ENCODE measurements around the gene DAZAP1. TPM values are rescaled to one million over a fixed set of nuclear protein-coding genes. Genes with fewer than 3 reads are reported as not detected.

DAZAP1 gene
- 10 to 100 TPM in 1 of 3 donors, 1 to 10 TPM in 2; 4.3 to 10.3 (median 8.0) TPM for polyA plus RNA-seq

DNA sequence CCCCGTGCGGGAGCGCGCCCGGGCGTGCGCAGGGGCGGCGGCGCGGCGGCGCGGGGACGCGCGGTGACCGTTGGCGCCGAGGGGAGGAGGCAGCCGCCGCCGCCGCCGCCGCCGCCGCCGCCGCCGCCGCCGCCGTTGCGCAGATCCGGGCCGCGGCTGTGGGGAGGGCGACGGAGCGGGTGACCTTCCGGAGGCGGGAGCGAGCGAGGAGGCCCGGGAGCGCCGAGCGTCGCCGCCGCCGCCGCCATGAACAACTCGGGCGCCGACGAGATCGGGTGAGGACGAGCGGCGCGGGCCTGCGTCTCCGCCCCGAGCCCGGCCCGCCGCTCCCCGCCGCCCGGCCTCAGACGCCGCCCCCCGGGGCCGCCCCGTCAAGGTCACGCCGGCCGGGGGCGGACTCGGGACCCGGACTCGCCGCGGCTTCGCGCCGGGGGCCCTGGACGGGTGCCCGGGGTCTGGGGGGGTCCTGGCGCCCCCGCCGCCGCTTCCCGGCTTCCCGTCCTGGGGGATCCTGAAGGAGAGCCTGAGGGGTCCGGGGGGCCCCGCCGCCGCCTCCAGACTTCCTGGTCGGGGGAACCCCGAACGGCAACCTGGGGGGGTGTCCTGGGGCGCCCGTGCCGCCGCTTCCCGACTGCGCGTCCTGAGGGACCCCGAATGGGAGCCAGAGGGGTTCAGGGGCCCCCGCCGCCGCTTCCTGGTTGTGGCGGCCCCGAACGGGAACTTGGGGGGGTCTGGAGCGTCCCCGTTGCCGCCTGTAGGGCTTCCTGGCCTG, at the start of gene DAZAP1:
Gene DAZAP1, plus strand, starts transcription at position 59 of the 772 bp plus-strand sequence. Its CDS starts 188 bp downstream, at position 247.
- Mint-ChIP-seq H3K27ac (peak within 1 kb of the TSS; percentile 70 to 98 (median 86)), H3K4me3 (peak within 1 kb of the TSS; percentile 76 to 96 (median 94)), H3K27me3 (ENCODE audit: low read depth in 3 of 3) (peaks cover 11 to 29% (median 13%) of the 10 kb centered on the region in 3 donors), H3K36me3 (peaks cover 0 to 4% (median 0%) of the 10 kb centered on the region in 3 donors), H3K4me1 (peaks cover 54 to 55% of the 10 kb centered on the region in 2 donors), H3K9me3 (no peaks in the 10 kb centered on the region)
- DNase-seq = no peak

DNA sequence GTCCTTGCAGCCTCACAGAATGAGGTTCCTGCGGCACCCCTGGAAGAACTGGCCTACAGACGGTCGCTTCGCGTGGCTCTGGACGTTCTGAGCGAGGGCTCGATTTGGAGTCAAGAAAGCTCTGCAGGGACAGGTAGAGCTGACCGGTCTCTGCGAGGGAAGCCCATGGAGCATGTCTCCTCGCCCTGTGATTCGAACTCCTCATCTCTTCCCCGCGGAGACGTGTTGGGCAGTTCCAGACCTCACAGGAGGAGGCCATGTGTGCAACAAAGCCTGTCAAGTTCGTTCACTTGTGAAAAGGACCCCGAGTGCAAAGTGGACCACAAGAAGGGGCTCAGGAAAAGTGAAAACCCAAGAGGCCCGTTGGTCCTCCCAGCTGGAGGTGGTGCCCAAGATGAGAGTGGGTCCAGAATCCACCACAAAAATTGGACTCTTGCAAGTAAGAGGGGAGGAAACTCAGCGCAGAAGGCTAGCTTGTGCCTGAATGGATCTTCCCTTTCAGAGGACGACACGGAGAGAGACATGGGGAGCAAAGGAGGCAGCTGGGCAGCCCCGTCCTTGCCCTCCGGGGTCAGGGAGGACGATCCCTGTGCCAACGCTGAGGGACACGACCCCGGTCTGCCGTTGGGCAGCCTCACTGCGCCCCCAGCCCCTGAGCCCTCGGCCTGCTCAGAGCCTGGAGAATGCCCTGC, 47.1 kb upstream of the DAZAP1 start:
- Mint-ChIP-seq H3K4me1 (peaks cover 49 to 59% of the 10 kb centered on the region in 2 donors), H3K9me3 (no peaks in the 10 kb centered on the region), H3K27ac (peak overlapping the region in 1 of 6 donors; percentile 17), H3K36me3 (peaks cover 7 to 44% (median 20%) of the 10 kb centered on the region in 3 donors), H3K4me3 (peak overlapping the region in 1 of 5 donors; percentile 38), H3K27me3 (ENCODE audit: low read depth in 3 of 3) (peaks cover 4 to 19% (median 7%) of the 10 kb centered on the region in 3 donors)
- DNase-seq = no peak

DNA sequence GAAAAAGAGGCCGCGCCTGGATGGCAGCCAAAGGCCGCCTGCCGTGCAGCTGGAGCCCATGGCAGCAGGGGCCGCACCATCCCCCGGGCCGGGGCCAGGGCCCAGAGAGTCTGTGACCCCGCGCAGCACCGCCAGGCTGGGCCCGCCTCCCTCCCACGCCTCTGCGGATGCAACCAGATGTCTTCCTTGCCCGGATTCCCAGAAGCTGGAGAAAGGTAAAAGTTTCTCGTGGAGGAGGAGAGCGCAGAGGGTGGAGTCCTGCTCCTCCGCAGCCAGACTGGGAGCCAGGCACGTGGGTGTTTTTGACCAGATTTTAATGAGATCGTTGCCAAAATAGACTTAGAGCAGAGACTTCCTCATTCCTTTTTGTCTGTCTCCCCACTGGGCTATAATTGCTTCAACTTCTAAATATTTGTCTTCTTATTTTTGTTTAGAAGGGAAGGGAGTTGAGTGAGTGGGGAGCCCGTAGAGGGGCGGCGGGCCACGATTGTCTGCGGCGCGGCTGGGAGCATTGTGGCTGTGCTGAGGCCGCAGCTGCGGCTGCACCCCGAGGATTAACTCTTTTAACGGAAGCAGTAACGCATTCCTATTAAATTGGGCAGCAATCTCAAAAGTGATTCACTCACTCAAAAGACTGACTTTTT, 46.4 kb upstream of the DAZAP1 start:
- Mint-ChIP-seq H3K4me1 (peaks cover 43 to 59% of the 10 kb centered on the region in 2 donors), H3K27ac (no peak overlapping the region), H3K27me3 (ENCODE audit: low read depth in 3 of 3) (peaks cover 0 to 12% (median 2%) of the 10 kb centered on the region in 3 donors), H3K36me3 (peaks cover 7 to 44% (median 20%) of the 10 kb centered on the region in 3 donors), H3K4me3 (no peak overlapping the region), H3K9me3 (no peaks in the 10 kb centered on the region)
- DNase-seq = no peak

DNA sequence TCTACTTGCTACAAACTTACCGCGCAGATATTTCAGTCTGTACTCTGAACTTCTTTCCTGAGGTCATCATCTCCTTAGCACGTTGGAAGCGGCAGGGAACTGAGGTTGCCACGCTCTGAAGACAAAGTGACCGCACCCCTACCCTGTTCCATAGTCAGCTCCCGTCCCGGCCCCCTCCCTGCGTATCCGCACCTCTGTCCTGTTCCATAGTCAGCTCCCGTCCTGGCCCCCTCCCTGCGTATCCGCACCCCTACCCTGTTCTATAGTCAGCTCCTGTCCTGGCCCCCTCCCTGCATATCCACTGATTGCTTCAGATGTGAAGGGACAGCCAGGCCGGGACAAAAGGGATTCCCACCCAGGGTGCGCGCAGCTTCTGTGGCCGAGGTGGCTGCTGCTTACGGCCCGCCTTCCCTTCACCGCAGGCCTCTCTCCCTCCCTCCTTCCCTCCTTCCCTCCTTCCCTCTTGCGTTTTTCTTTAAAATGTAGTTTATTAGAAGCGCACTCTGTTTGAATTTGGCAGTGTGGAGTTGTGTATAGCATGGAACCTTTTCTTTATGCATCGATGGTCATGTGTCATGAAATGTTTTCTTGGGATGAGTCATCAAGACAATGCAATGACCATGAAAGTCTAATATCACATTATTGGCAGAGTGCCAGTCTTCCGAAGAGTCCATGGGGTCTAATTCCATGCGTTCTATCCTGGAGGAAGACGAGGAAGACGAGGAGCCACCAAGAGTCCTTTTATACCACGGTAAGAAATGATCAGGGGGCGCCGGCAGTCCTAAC, 45.6 kb upstream of the DAZAP1 start:
- Mint-ChIP-seq H3K4me1 (peaks cover 47 to 62% of the 10 kb centered on the region in 2 donors), H3K4me3 (peak overlapping the region in 3 of 5 donors; percentile 3 to 24 (median 17)), H3K27ac (peak overlapping the region in 1 of 6 donors; percentile 12), H3K9me3 (no peaks in the 10 kb centered on the region), H3K36me3 (peaks cover 7 to 44% (median 20%) of the 10 kb centered on the region in 3 donors), H3K27me3 (ENCODE audit: low read depth in 3 of 3) (peaks cover 0 to 10% (median 2%) of the 10 kb centered on the region in 3 donors)
- no peak for DNase-seq

DNA sequence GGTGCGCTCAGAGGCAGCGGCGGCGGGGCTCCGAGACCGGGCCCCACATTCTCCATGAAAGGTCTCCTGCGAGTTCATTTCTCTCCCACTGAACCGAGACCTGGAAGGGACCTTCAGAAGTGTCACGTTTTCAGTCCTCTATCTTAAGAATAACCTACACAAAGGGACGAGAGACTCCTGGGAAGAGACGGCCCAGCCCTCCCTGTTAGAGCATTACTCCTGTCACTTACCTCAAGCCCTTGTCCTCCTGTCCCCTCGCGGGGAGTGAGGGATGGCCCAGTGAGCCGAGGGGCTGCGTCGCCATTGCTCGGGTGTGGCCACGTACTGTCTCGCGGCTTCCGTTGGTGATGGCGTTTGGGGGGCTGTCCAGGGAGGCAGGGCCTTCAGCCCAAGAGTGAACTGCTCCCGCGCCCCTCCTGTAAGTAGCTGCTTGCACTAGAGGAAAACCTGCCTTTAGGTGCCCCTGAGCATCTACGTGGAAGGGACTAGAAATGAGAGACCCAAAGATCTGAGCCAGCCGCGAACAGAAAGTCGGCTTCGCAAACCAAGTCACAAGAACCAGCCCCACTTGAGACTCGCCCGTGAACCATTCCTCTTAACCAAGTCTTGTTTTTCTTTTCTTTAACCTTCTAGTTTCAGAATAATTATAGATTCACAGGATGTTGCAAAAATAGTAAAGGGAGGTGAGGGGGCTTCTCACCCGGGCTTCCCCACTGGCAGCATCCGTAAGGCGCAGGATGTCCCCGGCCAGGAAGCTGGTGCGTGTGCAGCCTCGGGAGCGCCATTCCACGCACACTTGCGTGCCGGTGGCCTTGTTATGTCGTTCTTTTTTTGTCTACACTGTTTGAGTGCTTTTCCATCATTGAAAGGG, 44.8 kb upstream of the DAZAP1 start:
- Mint-ChIP-seq H3K4me1 (peaks cover 50 to 63% of the 10 kb centered on the region in 2 donors), H3K36me3 (peaks cover 7 to 37% (median 17%) of the 10 kb centered on the region in 3 donors), H3K27me3 (ENCODE audit: low read depth in 3 of 3) (peaks cover 0 to 13% (median 2%) of the 10 kb centered on the region in 3 donors), H3K27ac (peak overlapping the region; percentile 89 to 96 (median 92)), H3K4me3 (peak overlapping the region; percentile 78 to 88 (median 86)), H3K9me3 (no peaks in the 10 kb centered on the region)
- no peak for DNase-seq

DNA sequence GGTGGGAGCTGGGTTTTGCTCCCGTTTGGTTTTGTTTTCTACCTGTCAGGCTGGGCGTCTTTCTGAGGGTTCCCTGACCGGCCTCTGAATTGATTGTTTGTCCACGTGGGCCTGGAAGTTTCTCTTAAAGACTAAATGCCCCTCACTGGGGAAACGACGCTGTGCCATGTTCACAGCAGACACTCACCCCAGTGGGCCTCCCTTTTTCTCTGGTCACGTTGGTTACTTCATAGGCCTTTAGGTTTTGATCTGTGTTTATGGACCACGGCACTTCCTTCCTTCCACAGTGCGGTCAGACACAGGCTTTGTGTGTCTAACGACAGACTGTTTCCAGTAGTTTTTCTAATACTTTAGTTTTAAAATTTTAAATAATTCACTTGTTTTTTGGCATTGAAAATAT, 43.8 kb upstream of the DAZAP1 start:
- Mint-ChIP-seq H3K9me3 (no peaks in the 10 kb centered on the region), H3K4me3 (peak overlapping the region; percentile 78 to 88 (median 86)), H3K4me1 (peaks cover 48 to 63% of the 10 kb centered on the region in 2 donors), H3K36me3 (peaks cover under 1 to 27% (median 13%) of the 10 kb centered on the region in 3 donors), H3K27ac (peak overlapping the region; percentile 89 to 96 (median 92)), H3K27me3 (ENCODE audit: low read depth in 3 of 3) (peaks cover 0 to 13% (median 2%) of the 10 kb centered on the region in 3 donors)
- DNase-seq = peak; percentile 64 to 70 (median 69)

DNA sequence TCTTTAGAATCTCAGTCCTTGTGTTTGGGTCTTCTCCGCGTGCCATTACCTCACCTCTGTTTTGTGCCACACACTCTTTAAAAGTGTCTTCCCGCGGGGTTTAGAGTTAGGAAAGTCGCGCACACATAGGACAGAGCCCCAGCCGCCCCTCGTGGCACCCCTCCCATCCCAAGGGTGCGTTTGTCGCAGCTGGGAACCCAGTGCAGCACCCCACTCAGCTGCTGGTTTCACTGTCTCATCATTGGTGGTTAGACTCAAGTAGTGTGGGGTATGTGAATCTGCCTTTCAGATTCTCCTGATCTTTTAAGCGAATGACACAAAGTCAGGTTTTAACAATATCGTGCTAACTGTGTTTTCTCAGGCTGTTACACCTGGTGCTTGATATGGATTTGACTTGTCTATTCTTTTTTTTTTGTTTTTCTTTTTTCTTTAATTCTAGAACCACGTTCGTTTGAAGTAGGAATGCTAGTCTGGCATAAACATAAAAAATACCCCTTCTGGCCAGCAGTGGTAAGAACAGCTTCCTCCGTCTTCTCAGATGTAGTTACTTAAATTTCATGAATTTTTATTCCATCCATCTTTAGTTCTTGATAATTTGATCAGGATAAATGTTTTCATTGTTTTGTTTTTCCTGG, 43.2 kb upstream of the DAZAP1 start:
- peaks cover 0 to 21% (median 11%) of the 10 kb centered on the region in 3 donors for H3K36me3 Mint-ChIP-seq
- peak overlapping the region; percentile 78 to 88 (median 86) for H3K4me3 Mint-ChIP-seq
- peak overlapping the region; percentile 89 to 96 (median 92) for H3K27ac Mint-ChIP-seq
- H3K27me3 Mint-ChIP-seq (ENCODE audit: low read depth in 3 of 3) = peaks cover 0 to 13% (median 2%) of the 10 kb centered on the region in 3 donors
- peak; percentile 35 to 59 (median 35) for DNase-seq
- H3K4me1 Mint-ChIP-seq = peaks cover 48 to 60% of the 10 kb centered on the region in 2 donors
- H3K9me3 Mint-ChIP-seq = no peaks in the 10 kb centered on the region

DNA sequence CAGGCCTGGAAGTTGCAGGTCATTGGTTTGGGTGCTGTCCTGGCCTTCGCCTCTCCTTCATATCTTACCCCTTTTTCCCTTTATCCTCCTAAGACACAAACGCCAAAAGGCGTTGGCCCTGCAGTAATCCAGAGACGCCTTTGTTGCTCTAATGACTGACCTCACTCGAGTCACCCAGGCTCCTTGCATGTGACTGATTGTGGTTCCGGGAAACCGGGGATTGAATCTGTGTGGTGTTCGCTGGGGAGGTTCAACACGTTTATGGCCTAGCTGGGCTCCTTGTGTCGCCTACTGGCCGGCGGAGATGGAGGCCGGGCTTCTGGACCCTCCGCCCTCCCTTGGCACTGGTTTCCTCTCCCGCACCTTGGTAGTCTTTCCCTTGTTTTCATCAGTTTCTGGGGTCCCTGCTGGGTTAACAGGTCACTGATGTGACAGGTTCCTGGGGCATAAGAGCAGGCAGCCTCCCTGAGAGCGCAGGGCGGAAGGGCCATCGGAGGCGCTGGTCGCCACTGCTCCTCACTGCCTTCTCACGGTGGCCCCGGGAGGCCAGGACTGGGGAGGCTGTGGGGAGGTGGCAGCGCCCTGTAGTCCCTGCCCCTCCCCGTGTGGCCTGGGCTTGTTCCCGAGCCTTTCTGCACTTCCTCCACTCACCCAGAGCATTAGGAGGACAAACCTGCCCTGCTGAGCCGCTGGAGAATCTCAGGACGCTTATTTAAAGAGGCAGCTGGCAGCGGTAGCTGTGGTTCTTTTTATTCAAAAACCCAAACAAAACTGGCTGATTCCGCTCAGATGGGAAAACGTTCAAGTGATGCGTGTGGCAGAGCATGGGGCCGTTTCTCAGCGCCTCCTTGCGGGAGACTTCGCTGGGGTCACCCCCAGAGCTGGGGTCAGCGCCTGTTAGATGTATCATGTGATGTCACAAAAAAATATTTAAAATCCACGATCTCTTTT, 41.8 kb upstream of the DAZAP1 start:
- H3K36me3 Mint-ChIP-seq = peaks cover 0 to 14% (median 10%) of the 10 kb centered on the region in 3 donors
- no peak for DNase-seq
- no peaks in the 10 kb centered on the region for H3K9me3 Mint-ChIP-seq
- H3K4me1 Mint-ChIP-seq = peaks cover 48 to 56% of the 10 kb centered on the region in 2 donors
- H3K4me3 Mint-ChIP-seq = peak overlapping the region in 3 of 5 donors; percentile 13 to 46 (median 32)
- H3K27me3 Mint-ChIP-seq (ENCODE audit: low read depth in 3 of 3) = peaks cover 0 to 13% (median 2%) of the 10 kb centered on the region in 3 donors
- H3K27ac Mint-ChIP-seq = peak overlapping the region; percentile 14 to 96 (median 86)

DNA sequence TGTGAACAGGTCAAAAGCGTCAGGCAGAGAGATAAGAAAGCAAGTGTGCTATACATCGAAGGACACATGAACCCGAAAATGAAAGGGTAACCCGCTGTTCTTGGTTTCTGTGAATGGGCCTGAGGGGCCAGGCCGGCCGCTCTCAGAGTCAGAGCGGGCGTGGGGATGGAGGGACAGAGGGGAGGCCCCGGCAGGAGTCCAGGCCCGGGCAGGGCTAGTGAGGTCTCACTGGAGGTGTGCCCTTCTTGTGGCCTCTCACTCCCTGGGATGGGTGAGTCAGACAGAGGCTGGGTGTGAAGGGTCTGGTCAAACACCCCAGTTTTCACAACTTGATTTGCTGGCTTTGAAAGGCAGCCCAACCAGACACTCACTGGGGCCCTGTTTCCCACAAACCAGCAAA, 41.1 kb upstream of the DAZAP1 start:
- Mint-ChIP-seq H3K9me3 (no peaks in the 10 kb centered on the region), H3K36me3 (peaks cover 0 to 13% (median 10%) of the 10 kb centered on the region in 3 donors), H3K27ac (peak overlapping the region in 1 of 6 donors; percentile 34), H3K4me1 (peaks cover 48 to 56% of the 10 kb centered on the region in 2 donors), H3K4me3 (peak overlapping the region in 1 of 5 donors; percentile 34), H3K27me3 (ENCODE audit: low read depth in 3 of 3) (peaks cover 0 to 13% (median 0%) of the 10 kb centered on the region in 3 donors)
- peak in 1 of 3 donors; percentile 24 for DNase-seq

DNA sequence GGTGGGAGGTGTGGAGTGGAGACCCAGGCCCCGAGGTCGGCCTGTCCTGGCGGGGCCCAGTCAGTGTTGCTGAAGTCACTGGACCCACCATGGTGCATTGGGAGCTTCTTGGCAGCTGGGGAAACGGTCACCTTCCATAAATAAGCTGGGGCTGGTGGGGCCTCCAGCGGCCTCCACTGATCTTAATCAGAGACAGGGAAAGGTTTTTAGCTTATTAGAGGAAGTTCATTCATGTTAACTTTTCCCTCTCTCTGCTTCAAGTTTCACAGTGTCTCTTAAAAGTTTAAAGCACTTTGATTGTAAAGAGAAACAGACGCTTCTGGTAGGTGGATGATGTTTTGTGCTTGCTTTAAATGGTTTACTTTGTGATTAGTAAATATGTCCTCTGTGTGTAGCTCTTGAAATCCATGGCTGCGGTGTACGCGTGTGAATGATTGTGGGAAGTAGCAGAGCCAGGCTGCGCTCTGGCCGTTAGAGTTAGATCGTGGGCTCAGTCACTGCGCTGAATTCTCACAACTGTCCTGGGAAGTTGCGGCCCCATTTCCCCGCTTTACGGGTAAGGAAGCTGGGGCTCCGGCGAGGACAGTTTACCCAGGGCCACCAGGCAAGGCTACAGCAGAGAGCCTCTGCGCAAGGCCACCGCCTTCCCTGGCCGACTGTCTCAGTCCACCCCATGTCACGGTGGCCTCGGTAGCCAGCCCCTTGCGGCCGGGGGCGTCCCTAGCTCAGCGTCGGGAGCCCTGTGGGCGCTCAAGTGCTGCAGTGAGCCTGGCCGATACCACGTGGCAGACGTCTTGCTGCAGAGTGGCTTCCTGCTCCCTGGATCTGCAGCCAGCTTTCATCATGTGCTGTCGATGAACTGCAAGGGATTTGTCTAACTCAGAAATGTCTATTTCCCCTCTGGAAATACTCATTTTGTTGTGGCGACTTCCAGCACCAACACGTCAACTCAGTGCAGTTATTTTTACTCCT, 40.2 kb upstream of the DAZAP1 start:
- peak overlapping the region in 3 of 6 donors; percentile 22 to 70 (median 55) for H3K27ac Mint-ChIP-seq
- H3K4me1 Mint-ChIP-seq = peaks cover 44 to 53% of the 10 kb centered on the region in 2 donors
- H3K27me3 Mint-ChIP-seq (ENCODE audit: low read depth in 3 of 3) = peaks cover 0 to 13% (median 0%) of the 10 kb centered on the region in 3 donors
- H3K36me3 Mint-ChIP-seq = peaks cover 0 to 9% (median 6%) of the 10 kb centered on the region in 3 donors
- H3K9me3 Mint-ChIP-seq = no peaks in the 10 kb centered on the region
- peak in 1 of 3 donors; percentile 16 for DNase-seq
- peak overlapping the region in 2 of 5 donors; percentile 29 to 31 for H3K4me3 Mint-ChIP-seq

Measured in immature natural killer cell (primary cell).